ENCODE data around the gene CTU1. TPM values are rescaled to one million over a fixed set of nuclear protein-coding genes. Genes with fewer than 3 reads are reported as not detected.
"Not testable (repeated sequence)": the region's sequence is repeated elsewhere in the genome, so short reads cannot be mapped to it uniquely, and the experiment has no call there.

The CTU1 gene
- 4.4 TPM for total RNA-seq

- ATAC-seq, result peak; percentile 98
- DNase-seq (ENCODE audit: low spot score), result peak; percentile 99
Measured at GRCh38 chr19:51108066-51108804, at the start of gene CTU1. TSS of gene CTU1 (minus strand) at chr19:51108409. CDS start at chr19:51104569, 3,840 bp downstream.

DNA sequence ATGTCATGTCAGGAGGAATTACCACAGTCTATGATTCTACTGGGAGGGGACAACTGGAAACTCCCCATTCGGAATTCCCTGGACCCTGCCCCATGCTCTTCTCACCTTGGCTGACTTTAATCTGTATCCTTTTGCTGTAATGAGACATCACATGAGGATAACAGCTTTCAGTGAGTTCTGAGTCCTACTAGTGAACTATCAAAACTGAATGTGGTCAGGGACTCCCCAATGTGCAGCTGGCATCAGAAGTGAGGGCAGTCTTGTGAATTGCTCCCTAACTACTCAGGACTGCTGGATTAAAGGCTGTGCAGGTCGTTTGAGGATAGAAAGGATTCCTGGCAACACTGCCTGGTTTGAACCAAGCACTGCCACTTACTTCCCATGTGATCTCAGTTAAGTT is 49.1 kb upstream of the CTU1 start:
- ATAC-seq (no peak), DNase-seq (ENCODE audit: low spot score) (no peak)

GRCh38 chr19:51156710-51157109 is 48.5 kb upstream of the CTU1 start:
- DNase-seq (ENCODE audit: low spot score) (no peak), ATAC-seq (no peak)

DNA sequence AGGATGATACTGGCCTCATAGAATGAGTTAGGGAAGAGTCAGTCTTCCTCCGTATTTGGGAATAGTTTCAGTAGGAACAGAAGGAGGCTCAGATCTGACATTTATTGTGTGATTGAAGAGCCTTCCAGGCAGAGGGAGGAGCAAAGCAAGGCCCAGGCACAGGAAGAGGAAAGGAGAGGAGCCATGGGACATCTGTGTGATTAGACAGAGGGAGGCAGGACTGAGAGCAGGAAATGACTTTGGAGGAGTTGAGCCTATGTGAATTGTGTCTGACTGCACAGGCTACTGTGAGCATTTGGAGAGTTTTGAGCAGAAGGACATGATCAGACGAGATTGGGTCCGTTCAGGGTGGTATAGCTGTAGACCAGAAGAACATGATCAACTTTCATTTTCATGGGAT is 42.4 kb upstream of the CTU1 start:
- ATAC-seq (peak; percentile 56), DNase-seq (ENCODE audit: low spot score) (no peak)

GRCh38 chr19:51148580-51148979 is 40.4 kb upstream of the CTU1 start:
- no peak for DNase-seq (ENCODE audit: low spot score)
- no peak for ATAC-seq

DNA sequence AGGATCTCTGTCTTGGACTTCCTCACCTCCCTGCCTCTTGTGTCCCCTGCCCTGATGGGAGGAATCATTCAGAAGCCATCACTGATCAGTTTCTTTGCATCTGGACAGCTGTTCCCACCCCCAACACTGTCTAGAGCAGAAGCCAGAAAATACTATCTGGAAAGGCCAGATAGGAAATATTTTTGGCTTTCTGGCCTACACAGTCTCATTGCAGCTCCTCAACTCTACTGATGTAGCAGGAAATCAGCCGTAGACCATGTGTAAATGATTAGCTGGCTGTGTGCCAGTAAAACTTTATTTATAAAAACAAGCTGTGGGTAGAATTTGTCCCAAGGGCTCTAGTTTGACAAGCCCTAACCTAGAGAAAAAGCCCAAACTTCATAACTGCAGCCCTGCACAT is 39.5 kb upstream of the CTU1 start:
- ATAC-seq (no peak), DNase-seq (ENCODE audit: low spot score) (no peak)

DNA sequence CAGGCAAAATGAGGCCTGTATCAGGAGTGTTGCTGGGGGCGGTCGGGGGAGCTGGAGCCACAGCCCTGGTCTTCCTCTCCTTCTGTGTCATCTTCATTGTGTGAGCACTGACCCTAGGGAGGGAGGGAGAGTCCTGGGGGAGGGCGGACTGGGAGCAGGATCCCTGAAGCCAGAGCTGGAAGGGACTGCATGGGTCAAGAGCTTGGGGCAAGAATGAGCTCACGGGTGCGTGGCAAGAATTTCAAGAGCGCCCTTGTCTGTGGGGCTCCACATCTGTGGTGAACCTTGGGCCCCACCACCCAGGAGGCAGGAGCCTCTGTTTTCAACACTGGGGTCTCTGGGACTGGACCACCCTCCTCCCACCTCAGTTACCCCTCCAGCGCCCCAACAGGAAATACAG is 38.5 kb upstream of the CTU1 start:
- ATAC-seq, result no peak
- DNase-seq (ENCODE audit: low spot score), result no peak

- ATAC-seq (no peak), DNase-seq (ENCODE audit: low spot score) (no peak)
Measured at GRCh38 chr19:51145916-51146493, 37.8 kb upstream of the CTU1 start.

- DNase-seq (ENCODE audit: low spot score) (no peak), ATAC-seq (no peak)
Measured at GRCh38 chr19:51144482-51145045, 36.4 kb upstream of the CTU1 start.

DNA sequence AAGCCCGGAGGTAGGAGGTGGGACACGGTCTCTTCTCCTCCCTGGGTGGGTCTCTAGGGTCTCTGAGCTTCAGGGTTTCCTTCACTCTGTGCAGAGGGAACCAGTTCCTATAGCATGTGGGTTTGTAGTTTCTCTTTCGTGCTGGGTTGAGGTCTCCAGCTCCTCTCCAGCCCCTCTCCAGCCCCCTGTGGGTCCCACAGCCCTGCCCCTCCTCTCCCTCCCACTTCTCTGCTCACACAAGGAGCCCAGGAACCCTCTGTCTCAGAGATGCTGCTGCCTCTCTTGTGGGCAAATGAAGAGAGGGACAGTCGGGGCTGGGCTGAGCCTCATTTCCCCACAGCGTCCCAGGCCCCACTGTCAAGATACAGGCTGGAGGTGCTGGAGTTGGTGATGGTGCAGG is 35.3 kb upstream of the CTU1 start:
- no peak for DNase-seq (ENCODE audit: low spot score)
- no peak for ATAC-seq

GRCh38 chr19:51142809-51143475 is 34.7 kb upstream of the CTU1 start:
- DNase-seq (ENCODE audit: low spot score), result not testable (repeated sequence)
- peak; percentile 31 for ATAC-seq

DNA sequence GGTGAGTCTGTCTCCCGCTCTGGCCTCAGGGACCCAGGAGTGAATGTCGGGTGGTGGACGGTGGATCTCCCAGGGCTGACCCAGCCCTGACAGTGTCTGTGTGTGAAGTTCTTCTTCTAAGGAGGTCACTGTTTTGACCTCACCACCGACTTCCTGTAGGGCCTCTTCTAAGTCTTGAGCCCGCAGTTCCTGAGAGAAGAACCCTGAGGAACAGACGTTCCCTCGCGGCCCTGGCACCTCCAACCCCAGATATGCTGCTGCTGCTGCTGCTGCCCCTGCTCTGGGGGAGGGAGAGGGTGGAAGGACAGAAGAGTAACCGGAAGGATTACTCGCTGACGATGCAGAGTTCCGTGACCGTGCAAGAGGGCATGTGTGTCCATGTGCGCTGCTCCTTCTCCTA is 33.9 kb upstream of the CTU1 start, which contains the start of gene SIGLEC7:
Gene SIGLEC7 (plus strand): TSS at position 183 of the 400 bp plus-strand sequence. CDS start 69 bp downstream, at position 252.
- DNase-seq (ENCODE audit: low spot score) (peak; percentile 46), ATAC-seq (peak; percentile 48)

- DNase-seq (ENCODE audit: low spot score), result no peak
- ATAC-seq, result no peak
Measured at GRCh38 chr19:51141181-51141580, 33.0 kb upstream of the CTU1 start.

DNA sequence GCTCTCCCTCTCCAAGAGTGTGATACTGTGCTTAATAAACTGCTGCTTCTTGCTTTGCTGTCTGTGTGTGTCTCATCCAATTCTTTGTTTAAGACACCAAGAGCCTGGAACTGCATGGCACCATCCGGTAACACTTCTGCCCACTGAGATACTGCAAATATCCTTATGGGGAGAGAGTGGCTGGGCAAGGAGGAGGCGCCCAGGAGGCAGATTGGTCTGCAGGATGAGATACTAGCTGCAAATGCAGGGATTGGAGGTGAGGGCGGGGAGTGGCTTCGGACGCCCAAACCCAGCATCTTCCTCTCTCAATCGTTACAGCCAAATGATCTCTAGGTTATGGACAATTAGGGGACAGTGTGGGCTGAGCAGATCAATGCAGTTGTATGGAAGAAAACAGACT is 32.2 kb upstream of the CTU1 start:
- DNase-seq (ENCODE audit: low spot score) (no peak), ATAC-seq (no peak)

GRCh38 chr19:51139299-51140014 is 31.2 kb upstream of the CTU1 start:
- ATAC-seq (no peak), DNase-seq (ENCODE audit: low spot score) (peak; percentile 28)

GRCh38 chr19:51138549-51138979 is 30.4 kb upstream of the CTU1 start:
- peak; percentile 28 for ATAC-seq
- peak; percentile 56 for DNase-seq (ENCODE audit: low spot score)

DNA sequence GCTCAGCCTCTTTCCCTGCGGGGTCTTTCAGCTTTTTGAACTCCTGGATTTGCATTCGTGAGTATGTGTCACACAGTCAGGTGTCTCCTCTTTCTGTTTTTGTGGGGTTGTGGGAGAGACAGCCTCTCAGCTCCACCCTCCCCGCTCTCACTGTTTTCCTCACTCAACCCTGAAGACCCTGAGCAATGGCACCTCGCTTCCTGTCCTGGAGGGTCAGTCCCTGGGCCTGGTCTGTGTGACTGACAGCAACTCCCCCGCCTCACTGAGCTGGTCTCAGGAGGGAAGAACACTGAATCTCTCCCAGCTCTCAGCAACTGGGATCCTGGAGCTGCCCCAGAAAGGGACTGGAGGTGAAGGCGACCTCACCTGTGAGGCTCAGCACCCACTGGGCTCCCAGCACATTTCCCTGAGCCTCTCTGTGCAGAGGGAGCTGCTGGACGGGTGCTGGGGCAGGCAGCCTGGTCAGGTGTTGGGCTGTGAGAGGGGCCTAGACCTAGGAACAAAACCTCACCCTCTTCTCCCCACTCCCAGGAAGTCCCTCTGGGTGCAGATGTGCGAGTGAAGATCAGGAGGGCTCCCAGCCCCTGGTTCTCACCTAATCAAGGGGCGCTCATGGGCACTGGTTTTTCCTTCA is 29.7 kb upstream of the CTU1 start:
- DNase-seq (ENCODE audit: low spot score) (peak; percentile 40), ATAC-seq (no peak)

DNA sequence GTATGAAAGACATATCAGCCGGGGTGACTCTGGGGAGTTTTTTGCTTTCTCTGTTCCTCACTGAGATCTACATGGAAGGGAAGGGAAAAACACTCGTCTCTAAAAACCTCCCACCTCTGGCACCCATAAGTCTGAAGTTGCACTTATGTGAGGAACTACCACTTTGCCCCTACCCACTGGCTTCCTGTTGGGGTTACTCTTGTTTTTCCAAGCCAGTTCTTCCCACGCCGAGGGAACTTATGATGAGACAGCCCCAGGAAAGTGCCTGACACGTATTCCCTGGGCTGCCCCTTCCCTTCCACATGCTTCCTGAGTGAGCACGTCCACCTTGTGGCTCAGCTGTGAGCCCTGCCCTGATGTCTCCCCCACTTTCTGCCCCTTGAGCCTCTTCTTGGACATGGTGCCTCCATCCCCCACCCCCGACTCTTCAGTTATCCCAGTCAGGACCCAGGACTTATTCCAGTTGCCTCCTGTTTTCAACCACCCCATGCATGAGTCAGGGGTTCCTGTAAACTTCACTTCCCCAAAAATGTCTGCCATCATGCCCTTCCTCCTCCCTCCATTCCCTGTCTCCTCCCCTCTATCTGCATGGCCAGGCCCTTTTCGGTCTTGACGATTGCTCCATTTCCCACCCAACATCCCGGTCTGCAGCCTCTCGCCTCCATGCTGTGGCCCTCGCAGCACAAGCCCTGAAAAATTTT is 28.8 kb upstream of the CTU1 start:
- peak; percentile 46 for DNase-seq (ENCODE audit: low spot score)
- peak; percentile 41 for ATAC-seq

GRCh38 chr19:51135986-51136762 is 28.0 kb upstream of the CTU1 start:
- ATAC-seq (no peak), DNase-seq (ENCODE audit: low spot score) (no peak)
